ENCODE measurements around the gene RBMXL3. TPM values are rescaled to one million over a fixed set of nuclear protein-coding genes. Genes with fewer than 3 reads are reported as not detected.

Gene RBMXL3
- total and polyA plus RNA-seq, 2 of the 8 experiments (the other 6 are each of a cell fraction or from before 2014, with no cell fraction given) = not detected

- no peaks in the 10 kb centered on the region; a peak in 1 of 7 replicates for H3K4me1 ChIP-seq (replicated peaks in 1 of 4; ENCODE audit: control insufficient read depth in 3 of 4, insufficient read depth in 4 of 4, low read length in 3 of 4)
- no peak overlapping the region for H3K9ac ChIP-seq (replicated peaks in 1 of 4; ENCODE audit: extremely low read depth in 1 of 4, low read depth in 3 of 4, low read length in 3 of 4)
- no peaks in the 10 kb centered on the region; the same call in 1 of the 2 replicates for H3K23me2 ChIP-seq (ENCODE audit: low read depth, low read length)
- no peak overlapping the region for H4K91ac ChIP-seq (replicated peaks; ENCODE audit: insufficient read length, low read length)
- no peak for DNase-seq (ENCODE audit: low read depth in 1 of 2, low spot score in 2 of 2)
- H3K4me2 ChIP-seq (ENCODE audit: insufficient read depth in 1 of 2, low read depth in 2 of 2, low read length in 2 of 2) = no peak overlapping the region
- H3K9me3 ChIP-seq (ENCODE audit: insufficient read depth in 2 of 2, low read depth in 1 of 2, low read length in 1 of 2) = no peaks in the 10 kb centered on the region
- no peak overlapping the region for H2BK12ac ChIP-seq (ENCODE audit: low read depth, low read length)
- no peak overlapping the region for H2BK5ac ChIP-seq (ENCODE audit: low read depth, low read length)
- no peak overlapping the region for H3K23ac ChIP-seq (ENCODE audit: insufficient read length)
- H3K36me3 ChIP-seq (ENCODE audit: control insufficient read depth in 2 of 4, insufficient read depth in 4 of 4, low read length in 3 of 4) = no peaks in the 10 kb centered on the region
- no peaks in the 10 kb centered on the region for H3K79me1 ChIP-seq (ENCODE audit: low read depth, low read length)
- FAIRE-seq = peak; percentile 32
- no peak overlapping the region for H2BK20ac ChIP-seq (ENCODE audit: low read length)
- no peaks in the 10 kb centered on the region for H4K20me1 ChIP-seq (replicated peaks in 1 of 2; ENCODE audit: control insufficient read depth in 1 of 2, insufficient read depth in 2 of 2, low read length in 2 of 2)
- H2AK5ac ChIP-seq (ENCODE audit: low read depth, low read length) = no peak overlapping the region
- ChIA-PET POLR2A (ENCODE audit: partially characterized antibody) (no interaction called here), CTCF (ENCODE audit: partially characterized antibody) (no interaction called here)
- no peak overlapping the region for H2AFZ ChIP-seq (ENCODE audit: low read length)
- no peak overlapping the region for H3K4ac ChIP-seq (replicated peaks; ENCODE audit: insufficient read length, low read depth, low read length)
- no peaks in the 10 kb centered on the region for H3K79me2 ChIP-seq (ENCODE audit: control insufficient read depth in 1 of 2, insufficient read depth in 2 of 2, low read length in 2 of 2)
- no peak overlapping the region for H3K14ac ChIP-seq (ENCODE audit: insufficient read length)
- H3K27ac ChIP-seq (ENCODE audit: low read depth, low read length) = no peak overlapping the region
- H4K8ac ChIP-seq (ENCODE audit: extremely low read depth, insufficient read depth, low read length) = no peak overlapping the region
- H3K18ac ChIP-seq (ENCODE audit: extremely low read depth, low read length) = no peak overlapping the region
- 82% methylated on average over 3 of the region's 3 CpGs; no CpG with 5 or more reads in 1 of the 2 experiments for WGBS, 2 experiments (ENCODE audit: extremely low coverage in 1 of 2, insufficient coverage in 1 of 2, insufficient read length in 1 of 2, insufficient replicate concordance in 2 of 2, low coverage in 1 of 2, low lambda C conversion rate in 2 of 2, missing lambda C conversion rate in 1 of 2)
- H3K4me3 ChIP-seq (ENCODE audit: extremely low read depth in 1 of 4, insufficient read depth in 2 of 4, low read depth in 3 of 4, low read length in 4 of 4) = no peak overlapping the region
- H3K56ac ChIP-seq (replicated peaks; ENCODE audit: insufficient read length, low read depth, low read length) = no peak overlapping the region
- no peak overlapping the region for H2BK15ac ChIP-seq (ENCODE audit: low read length)
- no peak overlapping the region for H2BK120ac ChIP-seq (replicated peaks; ENCODE audit: low read depth, low read length)
- H3K27me3 ChIP-seq (replicated peaks in 1 of 4; ENCODE audit: control insufficient read depth in 3 of 4, extremely low read depth in 1 of 4, insufficient read depth in 3 of 4, low read length in 3 of 4) = no peaks in the 10 kb centered on the region
- H4K5ac ChIP-seq (ENCODE audit: insufficient read length, low read depth, low read length) = no peak overlapping the region
- TF ChIP-seq MAFK (IDR thresholded peaks at IDR 0.05; ENCODE audit: low read depth, low read length) (no peak), SAP30 (IDR thresholded peaks at IDR 0.05; ENCODE audit: insufficient read depth, insufficient replicate concordance, low read length) (no peak), PHF8 (conservative IDR thresholded peaks at IDR 0.05; ENCODE audit: low read depth, low read length) (no peak), RFX5 (IDR thresholded peaks at IDR 0.05; ENCODE audit: borderline replicate concordance, low read depth, low read length) (no peak), GTF2F1 (IDR thresholded peaks at IDR 0.05; ENCODE audit: borderline replicate concordance, low read depth, low read length) (no peak), KDM5A (IDR thresholded peaks at IDR 0.05; ENCODE audit: low read length) (no peak), RXRA (IDR thresholded peaks at IDR 0.05; ENCODE audit: insufficient read depth, low read depth, low read length) (no peak), RAD21 (IDR thresholded peaks at IDR 0.05 in 1 of 2, conservative IDR thresholded peaks at IDR 0.05 in 1 of 2; ENCODE audit: low read depth in 2 of 2, low read length in 2 of 2) (no peak), CHD2 (IDR thresholded peaks at IDR 0.05; ENCODE audit: low read length) (no peak), EZH2 (IDR thresholded peaks at IDR 0.05; ENCODE audit: low read depth, low read length, severe bottlenecking) (no peak), NRF1 (IDR thresholded peaks at IDR 0.05; ENCODE audit: low read depth, low read length) (no peak), POU5F1 (IDR thresholded peaks at IDR 0.05; ENCODE audit: low read depth, low read length) (no peak), SP1 (IDR thresholded peaks at IDR 0.05; ENCODE audit: low read depth, low read length) (no peak), TBP (IDR thresholded peaks at IDR 0.05; ENCODE audit: low read depth, low read length) (no peak), SUZ12 (IDR thresholded peaks at IDR 0.05; ENCODE audit: low read length) (no peak)
Measured at GRCh38 chrX:115174548-115174947, 14.7 kb upstream of the RBMXL3 start.

Data from H1 (cell line).